ENCODE data around the gene PRPF40A.

PRPF40A gene

GRCh38 chr2:152716805-152717227, 445 bp downstream of the PRPF40A start:
- TF ChIP-seq TAF1 (IDR thresholded peaks at IDR 0.05; ENCODE audit: borderline replicate concordance, insufficient read depth, low read length) (no peak), SIN3A (IDR thresholded peaks at IDR 0.05; ENCODE audit: borderline replicate concordance, insufficient read depth, low read length) (no peak)

- TF ChIP-seq SIN3A (IDR thresholded peaks at IDR 0.05; ENCODE audit: borderline replicate concordance, insufficient read depth, low read length) (no peak), REST (IDR thresholded peaks at IDR 0.05; ENCODE audit: insufficient read depth in 1 of 2, low read depth in 2 of 2, low read length in 2 of 2) (no peak), POLR2AphosphoS5 (IDR thresholded peaks at IDR 0.05; ENCODE audit: low read depth, low read length) (no peak), FOXP2 (optimal IDR thresholded peaks at IDR 0.05; ENCODE audit: borderline replicate concordance, extremely low read depth, extremely low read length, insufficient read depth) (no peak), TAF1 (IDR thresholded peaks at IDR 0.05; ENCODE audit: borderline replicate concordance, insufficient read depth, low read length) (no peak)
These were observed 1.3 kb downstream of the PRPF40A start for GRCh38 chr2:152715854-152716428.

GRCh38 chr2:152715112-152715511, 2.1 kb downstream of the PRPF40A start:
- no peak for TF ChIP-seq POLR2AphosphoS5 (IDR thresholded peaks at IDR 0.05; ENCODE audit: low read depth, low read length)
- TF ChIP-seq SIN3A (IDR thresholded peaks at IDR 0.05; ENCODE audit: borderline replicate concordance, insufficient read depth, low read length), result no peak
- TF ChIP-seq TAF1 (IDR thresholded peaks at IDR 0.05; ENCODE audit: borderline replicate concordance, insufficient read depth, low read length), result no peak
- TF ChIP-seq FOXP2 (optimal IDR thresholded peaks at IDR 0.05; ENCODE audit: borderline replicate concordance, extremely low read depth, extremely low read length, insufficient read depth), result no peak
- no peak for TF ChIP-seq REST (IDR thresholded peaks at IDR 0.05; ENCODE audit: insufficient read depth in 1 of 2, low read depth in 2 of 2, low read length in 2 of 2)

GRCh38 chr2:152710713-152711112, 6.5 kb downstream of the PRPF40A start:
- TF ChIP-seq TAF1 (IDR thresholded peaks at IDR 0.05; ENCODE audit: borderline replicate concordance, insufficient read depth, low read length), result no peak
- no peak for TF ChIP-seq REST (IDR thresholded peaks at IDR 0.05; ENCODE audit: insufficient read depth in 1 of 2, low read depth in 2 of 2, low read length in 2 of 2)
- TF ChIP-seq POLR2AphosphoS5 (IDR thresholded peaks at IDR 0.05; ENCODE audit: low read depth, low read length), result no peak
- no peak for TF ChIP-seq SIN3A (IDR thresholded peaks at IDR 0.05; ENCODE audit: borderline replicate concordance, insufficient read depth, low read length)
- TF ChIP-seq FOXP2 (optimal IDR thresholded peaks at IDR 0.05; ENCODE audit: borderline replicate concordance, extremely low read depth, extremely low read length, insufficient read depth), result no peak

- no peak for TF ChIP-seq FOXP2 (optimal IDR thresholded peaks at IDR 0.05; ENCODE audit: borderline replicate concordance, extremely low read depth, extremely low read length, insufficient read depth)
- TF ChIP-seq POLR2AphosphoS5 (IDR thresholded peaks at IDR 0.05; ENCODE audit: low read depth, low read length), result no peak
- no peak for TF ChIP-seq TAF1 (IDR thresholded peaks at IDR 0.05; ENCODE audit: borderline replicate concordance, insufficient read depth, low read length)
- TF ChIP-seq REST (IDR thresholded peaks at IDR 0.05; ENCODE audit: insufficient read depth in 1 of 2, low read depth in 2 of 2, low read length in 2 of 2), result no peak
- no peak for TF ChIP-seq SIN3A (IDR thresholded peaks at IDR 0.05; ENCODE audit: borderline replicate concordance, insufficient read depth, low read length)
These were observed 8.5 kb downstream of the PRPF40A start for GRCh38 chr2:152708742-152709141.
